DOHH2 (cell line): ENCODE measurements around the gene FSTL1.

ENCODE experiments used
- H3F3A ChIP-seq: fragments of 200-600 bp; sonication (generic), shearing (Covaris generic); 2 replicates; pipeline ENCODE4 v1.6.0; 2016; ENCODE audit warnings: antibody characterized with exemption, mild to moderate bottlenecking; ENCODE audit not compliant: control insufficient read depth, insufficient read depth
- H3K27ac ChIP-seq: fragments of 200-600 bp; sonication (generic); 2 replicates; pipeline ENCODE4 v1.5.1; 2014; ENCODE audit warnings: low read depth, mild to moderate bottlenecking, low read length, moderate library complexity
- H3K27me3 ChIP-seq: fragments of 200-600 bp; sonication (generic); 2 replicates; pipeline ENCODE4 v1.6.1; 2014; ENCODE audit warnings: mild to moderate bottlenecking, low read length, mixed read lengths; ENCODE audit not compliant: control insufficient read depth
- H3K36me3 ChIP-seq: fragments of 200-600 bp; sonication (generic); 2 replicates; pipeline ENCODE4 v1.6.1; 2014; ENCODE audit warnings: mild to moderate bottlenecking, low read length, moderate library complexity, mixed read lengths; ENCODE audit not compliant: control insufficient read depth
- H3K4me1 ChIP-seq: fragments of 200-600 bp; sonication (generic); 2 replicates; pipeline ENCODE4 v1.6.1; 2014; ENCODE audit warnings: mild to moderate bottlenecking, low read length, mixed read lengths; ENCODE audit not compliant: control insufficient read depth
- H3K4me2 ChIP-seq: fragments of 200-600 bp; sonication (generic); 2 replicates; pipeline ENCODE4 v1.6.0; 2014; ENCODE audit warnings: mild to moderate bottlenecking, low read length, moderate library complexity
- H3K4me3 ChIP-seq: fragments of 200-600 bp; sonication (generic); 2 replicates; pipeline ENCODE4 v1.5.1; 2014; ENCODE audit warnings: mild to moderate bottlenecking, low read length, mixed read lengths
- H3K79me2 ChIP-seq: fragments of 200-600 bp; sonication (generic); 2 replicates; pipeline ENCODE4 v1.6.1; 2014; ENCODE audit warnings: mild to moderate bottlenecking, low read length, mixed read lengths; ENCODE audit not compliant: control insufficient read depth
- H3K9me2 ChIP-seq: fragments of 200-600 bp; sonication (generic); replicated peaks from 2 replicates; pipeline ENCODE4 v1.6.1; 2014; ENCODE audit warnings: mild to moderate bottlenecking, low read length, mixed read lengths; ENCODE audit not compliant: control insufficient read depth
- H3K9me3 ChIP-seq: fragments of 200-600 bp; sonication (generic); 2 replicates; pipeline ENCODE4 v1.6.1; 2014; ENCODE audit warnings: antibody characterized with exemption, low read length, mixed read lengths; ENCODE audit not compliant: control insufficient read depth, insufficient read depth
- H4K20me1 ChIP-seq: fragments of 200-600 bp; sonication (generic); 2 replicates; pipeline ENCODE4 v1.6.0; 2014; ENCODE audit warnings: low read depth, mild to moderate bottlenecking, antibody characterized with exemption, low read length, moderate library complexity; ENCODE audit not compliant: control insufficient read depth, insufficient read depth
- CTCF ChIP-seq: fragments of 200-600 bp; sonication (generic); IDR thresholded peaks from one replicate; pipeline ENCODE4 v1.5.1; 2014; ENCODE audit warnings: antibody characterized with exemption, mild to moderate bottlenecking, low read depth, low read length; ENCODE audit not compliant: poor library complexity, severe bottlenecking
- EZH2phosphoT487 ChIP-seq: fragments of 200-600 bp; sonication (generic); IDR thresholded peaks from 2 replicates; pipeline ENCODE4 v1.6.1; 2017; ENCODE audit warnings: borderline replicate concordance, mild to moderate bottlenecking, antibody characterized with exemption, low read length, moderate library complexity, mixed read lengths

FSTL1 gene

GRCh38 chr3:120481081-120481480 is 30.3 kb upstream of the FSTL1 start:
- no peak overlapping the region for H3K4me2 ChIP-seq

GRCh38 chr3:120477781-120478180 is 27.0 kb upstream of the FSTL1 start:
- no peak overlapping the region for H3K4me2 ChIP-seq
- H3K27me3 ChIP-seq = no peaks in the 10 kb centered on the region; the same call in 1 of the 2 replicates
- H3K79me2 ChIP-seq = no peaks in the 10 kb centered on the region
- H3K27ac ChIP-seq = no peak overlapping the region
- no peaks in the 10 kb centered on the region for H3K36me3 ChIP-seq
- H3K9me2 ChIP-seq = no peaks in the 10 kb centered on the region
- TF ChIP-seq EZH2phosphoT487 (no peak), CTCF (no peak)
- no peaks in the 10 kb centered on the region for H3F3A ChIP-seq
- no peak overlapping the region for H3K4me3 ChIP-seq
- no peaks in the 10 kb centered on the region for H3K4me1 ChIP-seq
- no peaks in the 10 kb centered on the region for H3K9me3 ChIP-seq
- no peaks in the 10 kb centered on the region for H4K20me1 ChIP-seq

More at GRCh38 chr3:120481081-120481480, 30.3 kb upstream of the FSTL1 start:
- TF ChIP-seq CTCF = no peak
- no peak for TF ChIP-seq EZH2phosphoT487
- H3K9me2 ChIP-seq = no peaks in the 10 kb centered on the region
- H3K27me3 ChIP-seq = no peaks in the 10 kb centered on the region
- H3K36me3 ChIP-seq = no peaks in the 10 kb centered on the region
- no peak overlapping the region for H3K27ac ChIP-seq
- H3K4me1 ChIP-seq = no peaks in the 10 kb centered on the region
- H3K9me3 ChIP-seq = no peaks in the 10 kb centered on the region
- no peaks in the 10 kb centered on the region for H4K20me1 ChIP-seq
- H3K79me2 ChIP-seq = no peaks in the 10 kb centered on the region
- H3K4me3 ChIP-seq = no peak overlapping the region
- no peaks in the 10 kb centered on the region for H3F3A ChIP-seq

GRCh38 chr3:120475722-120476377 is 25.1 kb upstream of the FSTL1 start:
- H3K4me2 ChIP-seq = no peak overlapping the region
- H3F3A ChIP-seq = no peaks in the 10 kb centered on the region
- no peak overlapping the region for H3K4me3 ChIP-seq
- H3K36me3 ChIP-seq = no peaks in the 10 kb centered on the region
- H4K20me1 ChIP-seq = no peaks in the 10 kb centered on the region
- no peaks in the 10 kb centered on the region for H3K4me1 ChIP-seq
- TF ChIP-seq EZH2phosphoT487 (no peak), CTCF (no peak)
- no peaks in the 10 kb centered on the region for H3K9me3 ChIP-seq
- H3K79me2 ChIP-seq = no peaks in the 10 kb centered on the region
- peaks cover 8% of the 10 kb centered on the region; the same call in 1 of the 2 replicates for H3K27me3 ChIP-seq
- no peak overlapping the region for H3K27ac ChIP-seq
- no peaks in the 10 kb centered on the region for H3K9me2 ChIP-seq
